Stimulated activated CD4-positive, alpha-beta T cell treated with anti-CD3 and anti-CD28 coated beads, Interleukin-2, amount 100 ng/mL, for 24 hours (primary cell): Measurements from ENCODE around the gene MYH14.

Source experiments
- DNase-seq, 2 donors: peaks; one replicate each; pipeline ENCODE4 v3.0.0-alpha.2; 2020

The MYH14 gene

GRCh38 chr19:50300051-50300450 is 96.6 kb downstream of the MYH14 start:
- DNase-seq = no peak

GRCh38 chr19:50300814-50301606 is 97.6 kb downstream of the MYH14 start:
- peak in 1 of 2 donors; percentile 31 for DNase-seq

GRCh38 chr19:50301607-50301971 is 98.2 kb downstream of the MYH14 start:
- no peak for DNase-seq

- no peak for DNase-seq
Measured at GRCh38 chr19:50303558-50303957, 100.1 kb downstream of the MYH14 start.

- DNase-seq = no peak
Measured at GRCh38 chr19:50308991-50309390, 105.6 kb downstream of the MYH14 start.

GRCh38 chr19:50309396-50310125 is 106.1 kb downstream of the MYH14 start:
- no peak for DNase-seq

- no peak for DNase-seq
Measured at GRCh38 chr19:50310759-50311465, 107.5 kb downstream of the MYH14 start.

- no peak for DNase-seq
Measured at GRCh38 chr19:50311723-50312635, 108.6 kb downstream of the MYH14 start.

- no peak for DNase-seq
Measured at GRCh38 chr19:50312967-50313811, 109.8 kb downstream of the MYH14 start.

GRCh38 chr19:50313812-50314536 is 110.6 kb downstream of the MYH14 start:
- no peak for DNase-seq

GRCh38 chr19:50314724-50315708 is 111.6 kb downstream of the MYH14 start:
- DNase-seq = no peak

GRCh38 chr19:50315773-50316448 is 112.5 kb downstream of the MYH14 start:
- peak; percentile 33 to 51 for DNase-seq

- DNase-seq = no peak
Measured at GRCh38 chr19:50317115-50317514, 113.7 kb downstream of the MYH14 start.

GRCh38 chr19:50318438-50318837 is 115.0 kb downstream of the MYH14 start:
- no peak for DNase-seq

GRCh38 chr19:50319156-50319555 is 115.7 kb downstream of the MYH14 start:
- DNase-seq = no peak

- DNase-seq = no peak
Measured at GRCh38 chr19:50320051-50320450, 116.6 kb downstream of the MYH14 start.

GRCh38 chr19:50320596-50320995 is 117.2 kb downstream of the MYH14 start:
- no peak for DNase-seq

GRCh38 chr19:50321831-50322230 is 118.4 kb downstream of the MYH14 start:
- DNase-seq = no peak

- DNase-seq = no peak
Measured at GRCh38 chr19:50322234-50322633, 118.8 kb downstream of the MYH14 start.
